AG09309 (cell line): Measurements from ENCODE around the gene SCYL1.

Experiments used
- DNase-seq: peaks from one replicate; pipeline ENCODE4 v3.0.0-alpha.2; 2010; ENCODE audit warnings: low read depth
- H3K4me3 ChIP-seq: 2 replicates; pipeline ENCODE4 v1.5.1; 2011; ENCODE audit warnings: mild to moderate bottlenecking, low read depth, low read length, moderate library complexity; ENCODE audit not compliant: control insufficient read depth
- CTCF ChIP-seq: IDR thresholded peaks from 2 replicates; pipeline ENCODE4 v1.5.1; 2011; ENCODE audit warnings: mild to moderate bottlenecking, low read depth, low read length, inconsistent platforms; ENCODE audit not compliant: insufficient read depth, control insufficient read depth; ENCODE audit errors: missing control alignments

SCYL1 gene

GRCh38 chr11:65525546-65526480 lies 930 bp downstream of the SCYL1 start:
- peak overlapping the region; percentile 83 for H3K4me3 ChIP-seq
- DNase-seq: no peak
- no peak for TF ChIP-seq CTCF

DNA sequence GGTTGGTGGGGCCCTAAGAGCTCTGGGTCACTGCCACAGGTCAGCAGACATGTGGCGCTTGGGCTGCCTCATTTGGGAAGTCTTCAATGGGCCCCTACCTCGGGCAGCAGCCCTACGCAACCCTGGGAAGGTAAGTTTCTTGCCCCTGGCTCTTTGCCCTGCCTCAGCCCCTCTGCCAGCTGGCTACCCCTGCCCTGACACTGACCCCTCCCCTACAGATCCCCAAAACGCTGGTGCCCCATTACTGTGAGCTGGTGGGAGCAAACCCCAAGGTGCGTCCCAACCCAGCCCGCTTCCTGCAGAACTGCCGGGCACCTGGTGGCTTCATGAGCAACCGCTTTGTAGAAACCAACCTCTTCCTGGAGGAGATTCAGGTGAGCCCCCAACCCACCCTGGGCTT lies 1.9 kb downstream of the SCYL1 start:
- DNase-seq: no peak
- no peak for TF ChIP-seq CTCF
- H3K4me3 ChIP-seq: peak overlapping the region; percentile 83

- H3K4me3 ChIP-seq: no peak overlapping the region
- DNase-seq: no peak
- no peak for TF ChIP-seq CTCF
Observed at GRCh38 chr11:65528819-65529350, 4.0 kb downstream of the SCYL1 start.

DNA sequence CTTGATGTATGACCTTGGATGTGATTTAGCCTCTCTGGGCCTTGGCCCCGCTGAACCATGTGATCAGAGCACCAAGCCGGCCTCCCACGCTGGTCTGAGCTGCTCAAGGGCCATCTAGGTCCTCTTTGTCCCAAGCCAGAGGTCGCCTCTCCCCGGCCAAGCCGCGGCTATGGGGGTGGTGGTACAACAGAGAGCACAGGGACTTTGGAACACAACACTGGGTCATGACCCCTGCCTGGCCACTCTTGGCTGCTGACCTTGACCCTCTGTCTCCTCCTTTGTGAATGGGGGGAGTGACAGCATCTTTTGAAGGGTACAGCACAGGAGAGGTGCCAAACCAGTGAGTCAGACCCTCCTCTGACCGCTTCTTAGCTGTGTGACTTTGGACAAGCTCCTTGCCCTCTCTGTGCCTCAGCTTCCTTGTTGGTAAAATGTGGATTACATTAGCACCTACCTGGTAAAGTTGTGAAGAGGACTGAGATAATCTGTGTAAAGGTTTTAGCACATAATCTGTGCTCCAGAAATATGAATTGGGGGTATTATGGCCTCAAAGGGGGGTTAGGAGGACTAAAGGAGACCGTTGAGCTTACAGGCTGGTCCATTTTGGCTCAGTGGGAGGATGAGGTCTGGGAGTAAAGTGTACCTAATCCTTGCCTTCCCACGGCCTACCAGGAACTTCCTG lies 4.7 kb downstream of the SCYL1 start:
- no peak overlapping the region for H3K4me3 ChIP-seq
- no peak for TF ChIP-seq CTCF
- DNase-seq: no peak

- peak; percentile 27 for TF ChIP-seq CTCF
- no peak overlapping the region for H3K4me3 ChIP-seq
- no peak for DNase-seq
Observed at GRCh38 chr11:65530157-65530496, 5.2 kb downstream of the SCYL1 start.

DNA sequence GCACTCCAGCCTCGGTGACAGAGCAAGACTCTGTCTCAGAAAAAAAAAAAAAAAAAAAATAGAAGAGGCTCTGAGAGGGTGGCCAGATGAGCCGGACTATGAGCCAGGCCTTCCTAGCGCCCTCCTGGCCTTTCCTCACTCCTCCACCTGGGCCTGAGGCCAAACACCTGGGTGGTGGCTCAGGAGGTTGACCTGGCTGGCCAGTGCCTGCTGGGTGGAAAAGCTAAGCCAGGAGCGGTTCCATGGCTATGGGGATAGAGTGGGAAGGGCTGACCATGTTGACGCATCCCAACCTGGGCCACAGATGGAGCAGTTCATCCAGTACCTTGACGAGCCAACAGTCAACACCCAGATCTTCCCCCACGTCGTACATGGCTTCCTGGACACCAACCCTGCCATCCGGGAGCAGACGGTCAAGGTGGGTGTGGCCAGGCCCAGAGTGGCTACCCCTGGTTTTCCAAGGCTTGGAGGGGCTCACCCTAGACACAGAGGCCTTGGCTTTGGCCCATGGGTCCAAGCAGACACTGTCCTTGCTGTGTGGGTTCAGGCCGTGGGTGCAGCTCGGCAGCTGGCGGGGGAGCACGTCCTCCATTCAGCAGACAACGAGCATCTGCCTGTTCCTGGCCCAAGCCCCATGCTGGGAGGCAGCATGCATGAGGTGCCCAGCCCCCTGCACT lies 7.6 kb downstream of the SCYL1 start:
- no peak overlapping the region for H3K4me3 ChIP-seq
- no peak for TF ChIP-seq CTCF
- DNase-seq: no peak
